GM18868 (cell line): ENCODE data around the gene ZSWIM6.

Experiments used
- ATAC-seq: cut with Tn5 transposase; IDR thresholded peaks from one replicate; pipeline ENCODE4 v1.9.1; 2021; ENCODE audit warnings: mild to moderate bottlenecking, moderate library complexity; ENCODE audit not compliant: unreplicated experiment

Gene ZSWIM6

DNA sequence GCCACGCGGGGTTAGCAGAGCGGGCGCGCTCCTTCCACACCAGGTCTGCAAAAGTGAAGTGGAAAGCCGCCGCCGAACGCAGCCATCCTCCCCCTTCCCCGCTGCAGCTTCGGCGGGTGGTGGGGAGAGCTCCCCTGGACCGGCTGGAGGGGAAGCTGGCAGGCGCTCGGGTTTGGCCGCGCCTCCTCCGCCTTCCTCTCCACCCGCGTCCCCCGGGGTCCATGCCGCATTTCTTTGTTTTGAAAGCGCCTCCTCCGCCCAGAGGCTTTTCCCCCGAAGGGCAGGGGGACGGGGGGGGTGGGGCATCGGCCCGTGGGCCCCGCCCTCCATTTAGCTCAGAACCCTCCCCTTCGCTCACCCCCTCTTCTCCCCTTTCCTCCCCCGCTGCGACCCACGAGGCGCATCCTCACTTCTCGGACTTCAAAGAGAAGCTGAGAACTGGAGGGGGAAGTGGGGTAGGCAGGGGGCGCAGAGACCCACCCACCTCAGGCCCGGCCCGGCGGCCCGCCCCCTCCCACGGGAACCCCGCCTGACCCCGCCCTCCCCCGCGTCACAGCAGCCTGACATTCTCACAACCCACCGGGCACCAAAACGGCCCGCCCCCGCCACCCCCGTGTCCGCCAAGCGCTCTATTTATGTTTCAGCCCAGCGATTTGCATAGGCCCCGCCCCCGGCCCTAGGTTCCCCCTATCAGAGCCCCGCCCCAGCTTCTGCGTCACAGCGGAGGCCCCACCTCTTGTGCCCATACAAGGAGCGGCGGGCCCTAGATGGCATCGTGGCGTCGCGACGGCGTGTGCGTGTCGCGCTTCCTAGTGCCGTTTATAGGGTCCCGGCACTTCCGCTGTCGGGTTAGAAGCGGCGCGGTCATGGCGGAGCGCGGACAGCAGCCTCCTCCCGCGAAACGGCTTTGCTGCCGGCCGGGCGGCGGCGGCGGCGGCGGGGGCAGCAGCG lies at the start of gene ZSWIM6:
ZSWIM6 (plus strand) TSS at position 852 of the 951 bp plus-strand sequence; CDS start at position 867, 15 bp downstream.
- peak; percentile 76 for ATAC-seq

DNA sequence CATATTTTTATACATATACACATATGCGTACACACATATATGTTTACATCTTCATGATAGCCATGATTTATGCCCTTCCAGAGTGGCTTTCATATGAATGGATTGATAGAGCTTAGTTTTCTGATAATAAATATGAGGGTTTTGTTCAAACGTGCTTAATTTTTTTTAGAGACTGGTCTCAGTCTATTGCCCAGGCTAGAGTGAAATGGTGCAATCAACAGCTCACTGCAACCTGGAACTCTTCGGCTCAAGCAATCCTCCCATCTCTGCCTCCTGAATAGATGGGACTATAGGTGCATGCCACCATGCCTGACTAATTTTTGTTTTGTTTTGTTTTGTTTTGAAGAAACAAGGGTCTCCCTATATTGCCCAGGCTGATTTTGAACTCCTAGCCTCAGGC lies 48.6 kb upstream of the ZSWIM6 start:
- no peak for ATAC-seq

DNA sequence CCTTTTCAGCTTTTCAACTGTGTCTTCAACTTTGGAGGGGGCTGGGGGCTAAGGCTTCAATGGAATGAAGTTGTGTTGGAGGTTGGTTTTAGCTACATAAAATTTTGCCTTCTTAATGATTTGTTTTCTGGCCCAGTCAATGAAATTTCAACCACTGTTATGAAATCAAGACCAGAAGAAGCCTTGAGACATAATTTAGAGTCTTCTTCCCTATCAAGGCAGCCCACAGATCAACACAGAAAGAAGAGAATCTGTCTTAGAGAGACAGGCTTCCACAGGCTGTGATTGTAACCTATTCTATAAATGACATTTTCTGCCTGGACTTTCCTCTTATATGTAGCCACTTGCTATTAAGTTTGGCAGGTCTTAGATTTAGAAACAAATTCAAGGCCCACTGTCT lies 46.5 kb upstream of the ZSWIM6 start:
- ATAC-seq, result no peak

DNA sequence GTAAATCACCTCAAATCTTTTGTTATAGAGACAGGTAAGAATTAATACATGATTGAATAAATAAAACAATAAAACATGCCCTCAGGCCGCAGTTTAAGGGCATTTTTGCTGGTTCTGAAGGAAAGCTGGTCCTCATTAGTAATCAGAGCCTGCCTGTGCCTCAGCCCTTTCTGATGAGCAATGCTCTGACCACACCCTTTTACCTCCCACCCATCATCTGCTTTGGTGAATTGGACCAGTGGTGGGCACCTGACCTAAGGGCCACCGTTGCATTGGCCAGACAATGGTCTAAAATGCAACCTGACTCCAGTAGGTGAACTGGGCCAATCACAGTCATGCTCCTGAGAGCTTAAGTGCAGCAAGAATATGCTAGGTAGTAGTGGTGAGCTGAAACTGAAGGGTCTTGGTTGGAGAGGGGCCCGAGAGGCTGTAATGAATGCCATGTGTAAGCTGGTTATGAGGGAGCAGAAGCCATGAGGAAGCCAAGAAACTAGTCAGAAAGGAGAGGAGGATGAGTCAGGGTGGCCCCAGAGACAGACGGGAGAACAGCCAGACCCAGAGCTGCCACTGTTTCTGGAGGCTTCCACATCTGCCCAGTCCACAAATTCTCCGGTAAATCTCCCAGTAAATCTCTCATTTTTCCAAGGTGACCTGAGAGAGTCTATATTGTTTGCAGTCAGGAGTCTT lies 45.5 kb upstream of the ZSWIM6 start:
- ATAC-seq, result no peak

DNA sequence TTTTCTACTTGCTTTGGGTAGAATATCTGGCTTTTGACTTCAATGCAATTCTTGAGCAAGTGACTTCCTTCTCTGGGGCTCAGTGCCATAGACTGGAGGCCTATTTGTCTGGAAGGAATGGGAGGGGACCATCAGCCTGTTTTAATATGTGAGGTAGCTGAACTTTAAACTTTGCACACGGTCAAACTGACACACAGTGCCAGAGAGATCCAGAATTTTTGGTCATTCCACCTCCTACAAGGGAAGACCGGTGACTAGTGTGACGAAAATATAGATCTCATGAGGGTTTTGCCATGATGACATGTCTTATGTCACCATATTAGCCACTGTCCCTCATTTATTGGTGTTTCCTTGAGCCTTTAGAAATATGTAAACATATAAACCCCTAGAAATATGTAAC lies 44.6 kb upstream of the ZSWIM6 start:
- ATAC-seq, result no peak

DNA sequence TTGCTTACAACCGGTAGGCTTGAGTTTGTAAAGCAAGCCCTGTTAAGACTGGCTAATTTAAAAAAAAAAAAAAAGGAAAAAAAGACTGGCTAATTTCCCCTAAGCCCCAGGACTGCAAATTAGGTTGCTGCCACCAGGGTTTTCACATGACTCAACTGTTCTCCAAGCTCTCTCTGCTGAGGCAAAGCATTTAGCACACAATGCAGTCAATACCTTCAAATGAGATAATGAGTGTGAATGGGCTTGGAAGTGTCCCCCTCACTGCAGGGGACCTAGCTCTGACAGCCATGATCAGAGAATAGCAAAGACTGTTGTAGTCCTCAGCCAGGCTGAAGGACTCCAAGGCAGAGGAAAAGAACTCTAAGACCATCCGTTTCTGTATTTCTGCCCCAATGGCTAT lies 42.8 kb upstream of the ZSWIM6 start:
- ATAC-seq, result no peak

DNA sequence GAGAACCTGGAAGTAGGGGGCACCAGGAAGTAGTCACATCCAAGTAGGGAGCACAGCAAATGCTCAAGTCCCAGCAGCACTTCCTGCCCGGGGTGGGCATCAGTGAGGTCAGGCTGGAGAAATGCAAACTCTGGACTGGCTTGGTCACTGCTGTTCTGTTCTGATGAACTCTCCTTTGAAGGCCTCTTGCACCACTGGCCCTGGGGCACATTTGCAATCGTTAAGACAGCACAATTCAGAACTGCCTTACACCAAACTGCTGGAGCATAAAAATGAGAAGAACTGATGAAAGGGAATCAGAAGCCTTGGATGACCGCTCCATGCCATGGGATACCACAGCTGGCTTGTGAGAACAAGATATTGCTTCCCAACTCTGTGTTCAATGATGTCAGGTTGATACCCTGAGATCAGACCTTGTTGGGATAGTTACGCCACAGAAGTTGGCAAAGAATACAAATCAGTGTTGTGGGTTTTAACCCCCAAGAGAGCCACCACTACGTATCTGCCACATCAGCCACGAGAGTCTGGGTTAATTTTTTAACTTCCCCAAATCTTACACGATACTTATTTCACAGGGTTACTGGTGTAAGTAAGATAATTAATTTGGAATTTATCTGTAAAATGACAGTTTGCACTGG lies 42.3 kb upstream of the ZSWIM6 start:
- no peak for ATAC-seq

DNA sequence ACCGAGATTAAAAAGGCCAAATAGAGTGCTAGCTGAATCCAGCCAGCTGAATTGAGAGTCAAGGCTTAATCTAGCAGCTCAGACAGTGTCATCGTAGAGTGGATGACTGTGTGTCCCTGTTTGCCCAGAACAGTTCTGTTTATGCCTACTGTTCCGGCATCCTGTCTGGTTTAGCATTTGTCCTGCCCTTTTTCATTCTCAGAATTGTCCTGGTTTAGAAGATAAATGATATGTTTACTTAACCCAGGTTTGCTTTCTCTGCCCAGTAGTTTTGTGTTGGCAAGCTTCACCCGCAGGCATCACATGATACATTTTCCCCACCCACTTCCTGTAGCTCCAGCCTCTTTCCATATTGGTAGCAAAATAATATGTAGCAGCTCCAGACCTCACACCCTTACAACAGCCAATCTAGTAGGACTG lies 41.3 kb upstream of the ZSWIM6 start:
- no peak for ATAC-seq

DNA sequence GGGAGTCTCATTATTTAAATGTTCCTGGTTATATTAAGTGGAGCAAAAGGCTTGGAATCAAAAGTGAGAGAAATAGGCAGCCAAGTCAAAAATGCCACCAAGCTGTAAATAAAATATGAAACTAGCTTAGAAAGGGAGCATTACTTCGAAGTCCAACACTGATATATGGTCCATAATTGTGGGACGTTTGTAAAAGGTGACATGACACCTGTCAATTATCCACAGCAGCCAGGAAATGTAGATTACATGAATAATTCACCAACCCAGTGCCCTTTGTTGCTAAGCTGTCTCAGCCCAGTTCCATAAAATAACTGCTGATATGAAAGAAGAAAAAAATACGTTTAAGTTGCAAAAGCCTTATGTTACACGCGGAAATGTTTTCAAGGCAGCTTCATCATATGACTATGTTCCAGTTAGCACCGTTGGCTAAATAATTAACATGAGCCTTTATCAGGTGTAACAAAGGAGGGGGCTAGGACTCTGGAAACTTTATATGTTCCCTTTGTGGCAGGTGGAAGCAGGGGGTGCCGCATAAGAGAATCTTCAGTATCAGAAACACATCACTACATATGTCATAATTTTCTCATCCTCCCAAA lies 39.9 kb upstream of the ZSWIM6 start:
- no peak for ATAC-seq

DNA sequence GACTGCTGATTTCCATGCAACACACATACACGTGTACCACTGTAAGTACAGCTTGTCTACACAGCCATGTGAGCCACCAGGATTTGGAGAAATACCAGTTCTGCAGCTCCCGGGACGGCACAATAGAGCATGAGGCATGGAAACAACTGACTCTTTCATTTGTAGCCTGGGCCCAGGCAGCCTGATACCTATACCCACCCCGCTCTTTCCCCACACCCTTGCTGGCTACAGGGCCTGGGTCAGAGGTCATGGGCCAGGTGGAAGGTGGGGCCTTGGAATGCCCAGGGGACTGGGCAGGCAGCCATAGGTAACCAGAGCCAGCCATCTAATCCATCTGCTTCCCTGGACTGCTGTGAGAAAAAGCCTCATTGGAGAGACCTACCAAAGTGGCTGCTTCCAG lies 39.0 kb upstream of the ZSWIM6 start:
- no peak for ATAC-seq

DNA sequence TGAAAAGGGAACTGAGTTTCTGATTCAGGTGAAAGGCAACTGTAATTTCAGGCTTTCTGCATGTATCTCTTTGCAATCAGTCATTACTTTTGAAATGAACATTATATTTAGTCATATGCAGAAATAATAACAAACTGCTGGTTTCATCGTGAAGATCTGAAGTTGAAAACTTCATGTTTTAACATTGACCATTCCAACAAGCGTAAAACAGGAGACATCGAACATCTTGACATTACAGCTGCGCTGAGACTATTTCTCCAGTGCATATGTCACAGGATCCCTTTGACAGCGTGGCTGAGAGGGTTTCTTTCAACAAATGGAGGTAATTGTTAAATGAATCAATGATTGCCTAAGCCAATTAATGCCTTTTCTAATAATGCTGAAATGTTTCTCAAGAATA lies 38.2 kb upstream of the ZSWIM6 start:
- no peak for ATAC-seq

DNA sequence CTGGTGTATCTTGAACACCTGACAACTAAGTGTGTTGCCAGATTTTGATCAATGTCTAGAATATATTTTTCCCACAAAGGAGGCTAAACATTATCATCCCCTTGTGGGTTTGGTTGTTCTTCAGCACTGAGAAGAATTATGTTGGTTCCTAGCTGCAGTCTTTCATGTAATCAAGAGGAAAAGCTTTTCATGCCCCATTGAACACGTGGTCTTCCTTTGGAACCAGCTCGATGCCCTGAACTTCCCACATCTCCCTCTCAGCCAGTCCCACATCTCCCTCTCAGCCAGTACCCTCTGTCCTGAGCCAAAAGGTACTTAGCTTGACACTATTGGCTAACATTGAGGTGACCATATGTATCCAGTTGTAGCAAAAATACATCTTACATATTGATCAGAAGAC lies 36.7 kb upstream of the ZSWIM6 start:
- no peak for ATAC-seq

DNA sequence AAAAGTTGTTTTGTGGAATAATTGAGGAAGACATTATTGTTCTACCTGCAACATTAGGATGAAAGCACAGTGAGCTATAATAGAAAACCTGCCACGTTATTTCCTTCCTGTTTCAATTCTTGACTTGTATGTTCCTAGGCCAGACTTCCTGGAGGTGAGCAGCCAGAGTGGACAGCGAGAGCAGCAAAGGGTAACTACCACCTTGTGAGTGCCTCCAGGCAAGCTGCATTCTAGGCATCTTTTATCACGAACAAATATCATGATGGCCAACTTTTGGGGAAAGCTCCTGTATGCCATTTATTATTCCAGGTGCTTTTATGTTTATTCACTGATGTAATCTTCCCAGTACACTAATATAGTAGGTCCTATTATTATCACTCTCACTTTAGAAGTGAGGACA lies 34.0 kb upstream of the ZSWIM6 start:
- no peak for ATAC-seq

DNA sequence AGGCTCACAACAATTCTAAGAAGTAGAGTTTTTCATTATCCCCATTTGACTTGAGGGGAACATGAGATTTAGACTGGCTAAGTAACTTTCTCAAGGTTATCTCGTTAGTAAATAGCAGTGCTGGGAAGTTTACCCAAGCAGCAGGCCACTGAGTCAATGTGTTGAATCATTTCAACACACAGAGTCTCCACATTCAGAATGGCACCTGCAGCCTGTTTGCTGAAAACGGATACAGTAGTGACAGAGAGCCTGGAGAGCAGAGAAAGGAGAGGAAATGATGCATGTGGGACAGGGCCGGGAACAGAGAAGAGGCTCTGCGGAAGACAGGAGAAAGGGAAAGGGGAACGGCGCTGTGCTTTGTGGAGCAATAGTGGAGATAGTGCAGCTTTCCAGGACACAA lies 33.5 kb upstream of the ZSWIM6 start:
- ATAC-seq, result no peak

DNA sequence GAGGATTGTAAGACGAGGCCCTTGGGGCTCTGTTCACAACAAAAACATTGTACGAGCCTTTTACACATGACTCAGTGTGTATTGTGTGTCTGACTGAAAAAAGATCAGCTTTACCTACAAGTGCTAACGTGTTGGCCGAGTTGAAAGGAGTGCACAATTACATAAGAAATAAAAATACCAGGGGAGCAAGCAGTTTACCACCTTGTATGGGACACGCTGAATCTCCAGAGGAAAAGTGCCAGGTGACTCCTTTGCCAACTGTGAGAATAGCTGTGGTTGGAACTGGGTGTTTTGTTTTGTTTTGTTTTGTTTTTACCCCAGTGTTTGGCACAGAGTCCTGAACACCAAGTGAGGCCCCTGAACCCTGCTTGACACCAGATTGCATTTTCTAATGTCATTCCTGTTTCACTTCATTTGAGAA lies 32.8 kb upstream of the ZSWIM6 start:
- no peak for ATAC-seq

DNA sequence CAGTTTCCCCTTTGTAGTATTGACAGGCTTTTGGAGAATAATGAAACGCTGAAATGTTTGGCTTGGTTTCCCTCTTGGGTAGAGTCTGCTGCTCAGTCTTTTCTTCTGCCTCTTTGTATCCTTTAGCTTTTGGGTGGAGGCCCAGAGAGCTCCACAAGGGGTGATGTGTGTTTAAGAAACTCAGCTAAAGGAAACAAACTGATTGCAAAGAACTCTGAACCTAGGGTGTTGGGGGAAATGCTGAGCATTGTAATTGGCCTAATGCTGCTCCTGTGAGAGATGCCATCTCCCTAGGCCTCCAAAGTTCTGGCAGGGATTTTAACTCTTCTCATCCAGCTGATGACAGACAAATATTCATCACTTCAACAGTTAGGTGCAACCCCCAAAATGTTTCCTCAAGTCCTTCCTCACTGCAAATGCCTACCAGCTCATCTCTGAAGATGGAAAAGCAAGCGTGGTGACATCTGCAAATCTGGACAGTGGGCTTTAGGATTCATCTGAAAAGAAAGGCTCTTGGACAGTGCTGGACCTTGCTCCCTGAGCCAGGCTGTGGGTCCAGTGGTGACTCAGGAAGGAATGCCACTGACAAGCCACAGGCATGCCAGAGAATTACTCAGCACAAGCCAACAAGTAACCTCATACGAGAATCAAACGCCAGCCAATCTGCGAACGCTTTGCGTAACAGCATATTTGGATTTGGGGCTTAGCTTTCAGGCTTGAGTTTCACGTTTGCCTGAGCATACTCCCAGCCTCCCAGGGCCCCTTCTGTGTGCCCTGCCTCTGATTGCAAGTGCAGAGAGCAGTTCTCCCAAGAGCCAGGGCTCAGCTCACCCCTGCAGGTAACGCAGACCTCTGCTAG lies 30.5 kb upstream of the ZSWIM6 start:
- no peak for ATAC-seq

DNA sequence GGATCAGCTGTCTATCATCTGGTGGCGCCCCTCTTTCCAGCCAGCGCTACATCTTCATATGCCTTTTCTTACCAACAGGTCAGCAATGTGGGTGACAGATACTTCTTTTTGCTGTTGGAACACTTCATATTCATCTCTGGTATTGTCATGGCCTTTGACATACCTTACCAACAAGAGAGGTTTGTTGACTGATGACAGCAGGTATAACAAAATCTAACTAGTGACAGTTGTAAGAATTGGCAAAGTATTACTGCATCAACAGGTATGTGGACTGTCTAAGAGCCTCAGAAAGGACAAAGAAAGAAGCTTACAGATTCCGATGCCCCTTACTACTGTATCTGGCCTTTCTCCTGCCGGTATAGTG lies 29.9 kb upstream of the ZSWIM6 start:
- no peak for ATAC-seq

DNA sequence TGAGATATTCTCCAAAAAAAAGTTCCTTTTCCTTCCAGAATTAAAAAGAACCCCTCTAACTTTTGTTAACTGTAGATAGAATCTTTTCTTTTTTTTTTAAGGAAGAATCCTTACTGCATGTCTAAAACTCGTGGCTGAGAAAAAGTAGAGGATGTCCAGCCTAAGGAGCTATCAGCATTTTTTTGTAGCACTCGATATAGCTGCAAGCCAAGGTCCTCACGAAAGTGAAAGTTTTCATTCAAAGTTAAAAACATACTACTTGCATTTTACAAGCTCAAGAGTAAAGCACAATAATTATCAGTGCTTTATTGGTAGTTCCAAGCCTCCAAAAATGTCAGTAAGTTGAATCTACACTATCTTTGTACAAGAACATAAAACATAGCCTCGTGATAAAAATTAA lies 28.7 kb upstream of the ZSWIM6 start:
- ATAC-seq, result no peak

DNA sequence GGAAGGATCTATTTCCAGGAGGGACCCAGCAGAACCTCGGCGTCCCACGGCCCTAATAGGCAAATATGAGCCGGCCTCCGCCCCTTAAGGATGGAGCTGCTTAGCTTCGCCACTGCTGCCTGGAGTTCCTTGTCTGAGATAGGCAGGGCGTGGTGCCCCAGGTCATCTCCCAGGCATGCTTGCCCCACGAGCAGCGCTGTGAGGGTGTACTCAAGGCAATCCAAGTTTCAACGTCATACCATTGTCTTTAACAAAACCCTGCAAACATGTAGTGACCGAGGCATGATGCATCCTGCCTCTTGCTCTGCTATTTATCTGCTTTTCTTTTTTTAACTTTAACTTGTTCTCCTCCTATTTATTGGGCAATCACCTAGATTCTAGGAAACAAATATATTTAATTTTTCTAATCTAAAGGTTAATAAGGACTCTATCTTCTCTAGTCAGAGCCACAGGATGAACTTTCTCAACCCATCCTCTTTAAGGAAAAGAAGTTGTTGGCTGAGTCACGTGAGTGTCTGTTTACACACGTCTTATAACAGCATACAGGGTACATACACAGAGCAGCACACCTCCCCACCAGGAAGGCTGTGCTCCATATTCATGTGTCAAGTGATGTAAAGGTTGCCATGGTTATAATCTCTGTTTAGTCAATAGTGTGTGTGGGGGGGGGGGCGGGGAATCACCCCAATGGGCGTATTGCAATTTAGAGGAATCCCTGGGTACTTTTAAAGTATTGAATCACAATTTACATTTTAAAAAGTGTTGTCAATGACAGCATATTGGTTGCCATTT lies 27.3 kb upstream of the ZSWIM6 start:
- no peak for ATAC-seq
